GM12865 (cell line): Measurements from ENCODE around the gene HOXD12.

Experiments used
- DNase-seq: peaks from one replicate; pipeline ENCODE4 v3.0.0; 2010; ENCODE audit warnings: low read depth
- H3K4me3 ChIP-seq: 2 replicates; pipeline ENCODE4 v1.5.1; 2011; ENCODE audit warnings: mild to moderate bottlenecking, low read depth, low read length, control low read depth
- CTCF ChIP-seq: IDR thresholded peaks from 2 replicates; pipeline ENCODE4 v1.5.1; 2011; ENCODE audit warnings: low read length, control low read depth, low read depth, inconsistent platforms; ENCODE audit not compliant: insufficient read depth; ENCODE audit errors: missing control alignments

HOXD12 gene

GRCh38 chr2:176118601-176119339 is 19.2 kb downstream of the HOXD12 start:
- H3K4me3 ChIP-seq: no peak overlapping the region
- DNase-seq: peak; percentile 58
- TF ChIP-seq CTCF: peak; percentile 38

- TF ChIP-seq CTCF: no peak
Measured at GRCh38 chr2:176120364-176121189, 21.0 kb downstream of the HOXD12 start.

GRCh38 chr2:176121190-176122051 is 21.8 kb downstream of the HOXD12 start:
- no peak for TF ChIP-seq CTCF
- H3K4me3 ChIP-seq: no peak overlapping the region
- no peak for DNase-seq

More at GRCh38 chr2:176120364-176121189, 21.0 kb downstream of the HOXD12 start:
- no peak for DNase-seq
- no peak overlapping the region for H3K4me3 ChIP-seq

- H3K4me3 ChIP-seq: no peak overlapping the region
- DNase-seq: no peak
- TF ChIP-seq CTCF: no peak
Measured at GRCh38 chr2:176122052-176122682, 22.6 kb downstream of the HOXD12 start.

GRCh38 chr2:176122683-176123410 is 23.3 kb downstream of the HOXD12 start, which contains the start of gene HOXD9:
TSS of gene HOXD9 (plus strand) at chr2:176122719. CDS start at chr2:176122769, 50 bp downstream.
- DNase-seq: no peak
- no peak within 1 kb of the TSS for H3K4me3 ChIP-seq
- no peak for TF ChIP-seq CTCF
